Measurements from ENCODE around the gene WWOX.

GRCh38 chr16:78936060-78936459 is 836.6 kb downstream of the WWOX start:
- TF ChIP-seq EZH2 (IDR thresholded peaks at IDR 0.05; ENCODE audit: borderline replicate concordance, insufficient read depth, low read length, poor library complexity, severe bottlenecking) (no peak), CTCF (IDR thresholded peaks at IDR 0.05; ENCODE audit: poor library complexity, severe bottlenecking) (no peak), REST (IDR thresholded peaks at IDR 0.05; ENCODE audit: borderline replicate concordance) (no peak), RAD21 (conservative IDR thresholded peaks at IDR 0.05) (no peak), POLR2AphosphoS5 (IDR thresholded peaks at IDR 0.05) (no peak)

All from neural cell (in vitro differentiated cells).